GM21723 (cell line): ENCODE data around the gene WBP1L.
"Not testable (repeated sequence)": the region's sequence is repeated elsewhere in the genome, so short reads cannot be mapped to it uniquely, and the experiment has no call there.

Experiments used
- ATAC-seq: cut with Tn5 transposase; IDR thresholded peaks from one replicate; pipeline ENCODE4 v1.9.1; 2021; ENCODE audit warnings: mild to moderate bottlenecking, moderate library complexity; ENCODE audit not compliant: unreplicated experiment

Gene WBP1L

GRCh38 chr10:102832987-102833386, 89.2 kb downstream of the WBP1L start:
- ATAC-seq: no peak

- ATAC-seq: no peak
Measured at GRCh38 chr10:102834143-102834542, 90.4 kb downstream of the WBP1L start.

GRCh38 chr10:102835007-102835482, 91.3 kb downstream of the WBP1L start:
- no peak for ATAC-seq

GRCh38 chr10:102837230-102837721, 93.5 kb downstream of the WBP1L start, which contains the start of gene CYP17A1:
CYP17A1 (minus strand) TSS chr10:102837413; CDS start chr10:102837361, 52 bp downstream.
- ATAC-seq: no peak

- not testable (repeated sequence) for ATAC-seq
Measured at GRCh38 chr10:102838276-102838927, 94.7 kb downstream of the WBP1L start.

GRCh38 chr10:102841827-102842345, 98.1 kb downstream of the WBP1L start:
- no peak for ATAC-seq

GRCh38 chr10:102843139-102843538, 99.4 kb downstream of the WBP1L start:
- not testable (repeated sequence) for ATAC-seq

- not testable (repeated sequence) for ATAC-seq
Measured at GRCh38 chr10:102844190-102844776, 100.5 kb downstream of the WBP1L start.

GRCh38 chr10:102845352-102845902, 101.7 kb downstream of the WBP1L start:
- ATAC-seq: no peak

GRCh38 chr10:102850025-102850518, 106.3 kb downstream of the WBP1L start:
- ATAC-seq: no peak

GRCh38 chr10:102853237-102853636, 109.5 kb downstream of the WBP1L start:
- not testable (repeated sequence) for ATAC-seq

- ATAC-seq: not testable (repeated sequence)
Measured at GRCh38 chr10:102855731-102856436, 112.1 kb downstream of the WBP1L start.

- ATAC-seq: no peak
Measured at GRCh38 chr10:102856758-102857424, 113.1 kb downstream of the WBP1L start.

GRCh38 chr10:102859911-102860310, 116.2 kb downstream of the WBP1L start:
- ATAC-seq: no peak

- ATAC-seq: no peak
Measured at GRCh38 chr10:102863660-102864059, 119.9 kb downstream of the WBP1L start.

- no peak for ATAC-seq
Measured at GRCh38 chr10:102865620-102866019, 121.9 kb downstream of the WBP1L start.
